Measurements from ENCODE around the gene TDP1. TPM values are rescaled to one million over a fixed set of nuclear protein-coding genes. Genes with fewer than 3 reads are reported as not detected.

The TDP1 gene
- total and polyA plus RNA-seq, 2 of the 13 experiments (the other 11 are each of a cell fraction or from before 2014, with no cell fraction given) = 16.4 to 31.2 TPM

DNA sequence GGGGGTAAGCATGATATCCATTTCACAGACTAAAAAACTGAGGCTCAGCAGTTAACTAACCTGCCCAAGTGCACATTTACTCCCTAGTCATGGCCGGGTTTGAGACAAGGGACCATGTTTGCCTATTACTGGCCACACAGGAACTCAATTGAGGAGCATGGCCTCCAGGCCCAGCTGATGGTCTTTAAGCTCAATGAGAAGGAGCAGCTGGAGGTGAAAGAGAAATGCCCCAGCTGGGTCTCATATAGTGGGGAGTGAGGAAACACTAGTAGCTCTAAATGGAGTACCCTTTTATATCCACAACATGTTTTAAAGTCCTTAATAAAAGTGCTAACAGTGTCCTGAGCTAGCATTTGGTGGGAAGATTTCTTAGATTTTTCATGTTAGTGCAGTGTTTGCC lies 1.6 kb downstream of the TDP1 start:
- H3K27ac ChIP-seq (ENCODE audit: extremely low read length, insufficient read depth, low read length) = no peak overlapping the region
- 69% methylated on average over 1 of the region's 1 CpG for WGBS (ENCODE audit: low lambda C conversion rate)
- ChIA-PET POLR2A (no interaction called here), CTCF (ENCODE audit: low intra/inter-chr PET ratio, low total read pairs) (no interaction called here)
- peak overlapping the region; percentile 78 for H3K4me2 ChIP-seq (ENCODE audit: low read depth, low read length)
- ATAC-seq = no peak
- no peaks in the 10 kb centered on the region for H4K20me1 ChIP-seq (ENCODE audit: insufficient read depth, low read length)
- TF ChIP-seq, protein P1, sequence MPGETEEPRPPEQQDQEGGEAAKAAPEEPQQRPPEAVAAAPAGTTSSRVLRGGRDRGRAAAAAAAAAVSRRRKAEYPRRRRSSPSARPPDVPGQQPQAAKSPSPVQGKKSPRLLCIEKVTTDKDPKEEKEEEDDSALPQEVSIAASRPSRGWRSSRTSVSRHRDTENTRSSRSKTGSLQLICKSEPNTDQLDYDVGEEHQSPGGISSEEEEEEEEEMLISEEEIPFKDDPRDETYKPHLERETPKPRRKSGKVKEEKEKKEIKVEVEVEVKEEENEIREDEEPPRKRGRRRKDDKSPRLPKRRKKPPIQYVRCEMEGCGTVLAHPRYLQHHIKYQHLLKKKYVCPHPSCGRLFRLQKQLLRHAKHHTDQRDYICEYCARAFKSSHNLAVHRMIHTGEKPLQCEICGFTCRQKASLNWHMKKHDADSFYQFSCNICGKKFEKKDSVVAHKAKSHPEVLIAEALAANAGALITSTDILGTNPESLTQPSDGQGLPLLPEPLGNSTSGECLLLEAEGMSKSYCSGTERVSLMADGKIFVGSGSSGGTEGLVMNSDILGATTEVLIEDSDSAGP (CRISPR knock-in tag; IDR thresholded peaks at IDR 0.05; ENCODE audit: borderline replicate concordance) = no peak
- no peak for TF ChIP-seq ZNF713 (CRISPR knock-in tag; IDR thresholded peaks at IDR 0.05)
- no peak for TF ChIP-seq NFE2L1 (CRISPR knock-in tag; IDR thresholded peaks at IDR 0.05; ENCODE audit: borderline replicate concordance)
- no peak for TF ChIP-seq FOXJ3 (CRISPR knock-in tag; IDR thresholded peaks at IDR 0.05; ENCODE audit: borderline replicate concordance)
- TF ChIP-seq FOXC1 (CRISPR knock-in tag; IDR thresholded peaks at IDR 0.05; ENCODE audit: borderline replicate concordance) = no peak
- no peak for TF ChIP-seq MIER3 (CRISPR knock-in tag; IDR thresholded peaks at IDR 0.05; ENCODE audit: borderline replicate concordance)
- TF ChIP-seq ZNF629 (CRISPR knock-in tag; conservative IDR thresholded peaks at IDR 0.05) = peak; percentile 89
- TF ChIP-seq, protein P2, sequence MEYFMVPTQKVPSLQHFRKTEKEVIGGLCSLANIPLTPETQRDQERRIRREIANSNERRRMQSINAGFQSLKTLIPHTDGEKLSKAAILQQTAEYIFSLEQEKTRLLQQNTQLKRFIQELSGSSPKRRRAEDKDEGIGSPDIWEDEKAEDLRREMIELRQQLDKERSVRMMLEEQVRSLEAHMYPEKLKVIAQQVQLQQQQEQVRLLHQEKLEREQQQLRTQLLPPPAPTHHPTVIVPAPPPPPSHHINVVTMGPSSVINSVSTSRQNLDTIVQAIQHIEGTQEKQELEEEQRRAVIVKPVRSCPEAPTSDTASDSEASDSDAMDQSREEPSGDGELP (IDR thresholded peaks at IDR 0.05; ENCODE audit: borderline replicate concordance, low read depth) = 0 out of 2 replicates have a peak, but pooled peaks have one; percentile 25
- TF ChIP-seq RFX3 (CRISPR knock-in tag; IDR thresholded peaks at IDR 0.05) = no peak
- no peak for TF ChIP-seq RCOR2 (CRISPR knock-in tag; IDR thresholded peaks at IDR 0.05)
- TF ChIP-seq ZNF460 (CRISPR knock-in tag; IDR thresholded peaks at IDR 0.05; ENCODE audit: borderline replicate concordance) = no peak
- TF ChIP-seq, protein P3, sequence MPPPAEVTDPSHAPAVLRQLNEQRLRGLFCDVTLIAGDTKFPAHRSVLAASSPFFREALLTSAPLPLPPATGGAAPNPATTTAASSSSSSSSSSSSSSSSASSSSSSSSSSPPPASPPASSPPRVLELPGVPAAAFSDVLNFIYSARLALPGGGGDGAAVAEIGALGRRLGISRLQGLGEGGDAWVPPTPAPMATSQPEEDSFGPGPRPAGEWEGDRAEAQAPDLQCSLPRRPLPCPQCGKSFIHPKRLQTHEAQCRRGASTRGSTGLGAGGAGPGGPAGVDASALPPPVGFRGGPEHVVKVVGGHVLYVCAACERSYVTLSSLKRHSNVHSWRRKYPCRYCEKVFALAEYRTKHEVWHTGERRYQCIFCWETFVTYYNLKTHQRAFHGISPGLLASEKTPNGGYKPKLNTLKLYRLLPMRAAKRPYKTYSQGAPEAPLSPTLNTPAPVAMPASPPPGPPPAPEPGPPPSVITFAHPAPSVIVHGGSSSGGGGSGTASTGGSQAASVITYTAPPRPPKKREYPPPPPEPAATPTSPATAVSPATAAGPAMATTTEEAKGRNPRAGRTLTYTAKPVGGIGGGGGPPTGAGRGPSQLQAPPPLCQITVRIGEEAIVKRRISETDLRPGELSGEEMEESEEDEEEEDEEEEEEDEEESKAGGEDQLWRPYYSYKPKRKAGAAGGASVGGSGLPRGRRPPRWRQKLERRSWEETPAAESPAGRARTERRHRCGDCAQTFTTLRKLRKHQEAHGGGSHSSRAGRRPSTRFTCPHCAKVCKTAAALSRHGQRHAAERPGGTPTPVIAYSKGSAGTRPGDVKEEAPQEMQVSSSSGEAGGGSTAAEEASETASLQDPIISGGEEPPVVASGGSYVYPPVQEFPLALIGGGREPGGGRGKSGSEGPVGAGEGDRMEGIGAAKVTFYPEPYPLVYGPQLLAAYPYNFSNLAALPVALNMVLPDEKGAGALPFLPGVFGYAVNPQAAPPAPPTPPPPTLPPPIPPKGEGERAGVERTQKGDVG (CRISPR knock-in tag; IDR thresholded peaks at IDR 0.05; ENCODE audit: borderline replicate concordance) = no peak
- TF ChIP-seq, protein P4, sequence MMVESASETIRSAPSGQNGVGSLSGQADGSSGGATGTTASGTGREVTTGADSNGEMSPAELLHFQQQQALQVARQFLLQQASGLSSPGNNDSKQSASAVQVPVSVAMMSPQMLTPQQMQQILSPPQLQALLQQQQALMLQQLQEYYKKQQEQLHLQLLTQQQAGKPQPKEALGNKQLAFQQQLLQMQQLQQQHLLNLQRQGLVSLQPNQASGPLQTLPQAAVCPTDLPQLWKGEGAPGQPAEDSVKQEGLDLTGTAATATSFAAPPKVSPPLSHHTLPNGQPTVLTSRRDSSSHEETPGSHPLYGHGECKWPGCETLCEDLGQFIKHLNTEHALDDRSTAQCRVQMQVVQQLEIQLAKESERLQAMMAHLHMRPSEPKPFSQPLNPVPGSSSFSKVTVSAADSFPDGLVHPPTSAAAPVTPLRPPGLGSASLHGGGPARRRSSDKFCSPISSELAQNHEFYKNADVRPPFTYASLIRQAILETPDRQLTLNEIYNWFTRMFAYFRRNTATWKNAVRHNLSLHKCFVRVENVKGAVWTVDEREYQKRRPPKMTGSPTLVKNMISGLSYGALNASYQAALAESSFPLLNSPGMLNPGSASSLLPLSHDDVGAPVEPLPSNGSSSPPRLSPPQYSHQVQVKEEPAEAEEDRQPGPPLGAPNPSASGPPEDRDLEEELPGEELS (CRISPR knock-in tag; IDR thresholded peaks at IDR 0.05) = no peak
- TF ChIP-seq THAP11 (CRISPR knock-in tag; IDR thresholded peaks at IDR 0.05) = no peak
- intact Hi-C loops (cut with micrococcal nuclease; ENCODE audit: unreplicated experiment) = no loop called here
- no peaks in the 10 kb centered on the region; a peak in 1 of 5 replicates for H3K27me3 ChIP-seq (ENCODE audit: control insufficient read depth in 1 of 2, insufficient read depth in 2 of 2, low read length in 2 of 2)
- in situ Hi-C loops (cut with HindIII; ENCODE audit: extremely low pct_ligation_motif_present, low pct_unique_long_range_greater_than_20kb) = loop anchor here (25.0 kb wide), 1 partner anchor 280 kb away; no protein-coding TSS in a partner anchor
- H3K79me2 ChIP-seq (ENCODE audit: insufficient read depth, low read length) = peaks cover 23% of the 10 kb centered on the region
- H3K4me3 ChIP-seq (replicated peaks in 1 of 3; ENCODE audit: insufficient read depth in 1 of 3, low read depth in 2 of 3, low read length in 3 of 3) = peak overlapping the region; percentile 77 to 95 (median 80); a peak in 5 of 6 replicates
- H3K36me3 ChIP-seq (replicated peaks in 1 of 2; ENCODE audit: control insufficient read depth in 1 of 2, insufficient read depth in 2 of 2, low read length in 2 of 2) = peaks cover under 1 to 3% of the 10 kb centered on the region in 2 experiments; a peak in 1 of 5 replicates
- no peaks in the 10 kb centered on the region for H3K9me3 ChIP-seq (ENCODE audit: low read length)
- peaks cover 43% of the 10 kb centered on the region for H3K4me1 ChIP-seq (ENCODE audit: insufficient read depth, low read length)
- no peak for FAIRE-seq
- no peak overlapping the region for H2AFZ ChIP-seq (ENCODE audit: low read length)
- no peak for DNase-seq (ENCODE audit: low spot score)
- BruUV-seq (replicated peaks) = TSS peak; percentile 54
- H3K9ac ChIP-seq (ENCODE audit: insufficient read depth, low read depth, low read length) = peak overlapping the region; percentile 82

Measured in HepG2 (cell line).